Amniotic epithelial cell (primary cell): ENCODE measurements around the gene C12orf75.
A peak's percentile ranks its signal among the peaks of the same experiment; 100 is the strongest.
"Not testable (repeated sequence)": the region's sequence is repeated elsewhere in the genome, so short reads cannot be mapped to it uniquely, and the experiment has no call there.

Experiments
- DNase-seq: peaks from one replicate; pipeline ENCODE4 v3.0.0-alpha.2; 2010; ENCODE audit warnings: low read depth

Gene C12orf75

DNA sequence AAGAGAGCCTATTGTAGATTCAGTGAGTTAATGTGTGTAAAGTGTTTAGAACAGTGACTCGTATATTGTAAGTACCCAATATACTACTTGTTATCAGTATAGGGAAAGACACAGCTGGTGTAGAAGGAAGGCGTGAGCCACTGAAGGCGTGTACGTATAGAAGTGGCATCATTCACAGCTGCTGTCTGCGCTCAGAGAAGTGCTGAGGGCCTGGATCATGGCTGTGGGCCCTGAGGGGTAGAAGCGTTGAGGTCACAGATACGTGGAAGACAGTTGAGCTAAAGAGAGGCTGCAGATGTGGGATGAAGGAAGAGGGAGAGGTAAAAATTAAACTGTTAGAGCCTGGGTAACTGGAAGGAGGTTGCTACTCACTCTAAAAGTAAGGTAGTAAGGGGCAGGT is 5.9 kb downstream of the C12orf75 start:
- no peak for DNase-seq

GRCh38 chr12:105337391-105337790 is 6.9 kb downstream of the C12orf75 start:
- DNase-seq: no peak

DNA sequence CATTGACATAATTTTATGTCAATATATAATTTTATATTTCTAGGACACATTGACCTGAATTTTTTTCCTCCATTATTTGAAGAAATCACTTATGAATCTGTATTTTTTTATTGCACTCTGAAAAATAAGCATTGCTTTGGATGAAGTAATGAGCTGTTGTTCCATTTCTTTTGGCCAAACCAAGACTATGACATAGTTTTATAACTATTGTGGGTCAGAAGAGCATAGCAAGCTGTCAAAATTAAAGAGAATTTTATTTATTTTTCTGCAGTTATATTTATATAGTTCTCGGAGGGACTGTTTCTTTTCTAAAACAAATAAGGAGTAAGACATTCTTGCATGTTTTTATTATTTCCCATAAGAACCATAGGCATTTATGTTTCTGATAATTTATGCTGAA is 8.5 kb downstream of the C12orf75 start:
- DNase-seq: no peak

GRCh38 chr12:105341010-105341409 is 10.5 kb downstream of the C12orf75 start:
- peak; percentile 63 for DNase-seq

DNA sequence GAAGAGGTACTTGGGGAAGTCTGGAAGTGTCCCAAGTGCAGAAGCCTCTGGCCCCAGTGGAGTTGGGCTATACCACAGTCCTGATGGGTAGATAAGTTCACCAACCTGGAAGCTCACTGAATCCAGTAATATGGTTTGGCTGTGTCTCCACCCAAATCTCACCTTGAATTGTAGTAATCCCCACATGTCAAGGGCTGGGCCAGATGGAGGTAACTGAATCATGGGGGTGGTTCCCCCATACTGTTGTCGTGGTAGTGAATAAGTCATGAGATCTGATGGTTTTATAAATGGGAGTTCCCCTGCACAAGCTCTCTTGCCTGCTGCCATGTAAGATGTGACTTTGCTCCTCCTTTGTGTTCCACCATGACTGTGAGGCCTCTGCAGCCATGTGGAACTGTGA is 11.1 kb downstream of the C12orf75 start:
- not testable (repeated sequence) for DNase-seq

DNA sequence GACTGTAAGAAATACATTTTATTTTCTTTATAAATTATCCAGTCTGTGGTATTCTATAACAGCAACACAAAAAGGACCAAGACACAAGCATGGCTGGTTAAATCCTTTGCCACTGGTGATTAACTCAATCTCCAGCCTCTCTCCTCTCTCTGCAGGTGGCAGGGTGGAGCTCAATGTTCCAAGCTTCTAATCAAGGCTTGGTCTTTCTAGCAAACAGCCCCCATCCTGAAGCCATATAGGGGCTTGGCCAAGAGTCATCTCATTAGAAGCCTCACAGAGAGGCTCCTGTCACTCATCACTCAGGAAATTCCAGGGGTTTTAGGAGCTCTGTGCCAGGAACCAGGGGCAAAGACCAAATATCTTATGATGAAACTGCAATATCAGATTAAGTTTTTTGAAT is 12.0 kb downstream of the C12orf75 start:
- DNase-seq: no peak

- no peak for DNase-seq
These were observed 13.3 kb downstream of the C12orf75 start for GRCh38 chr12:105343836-105344235.

GRCh38 chr12:105347499-105347898 is 17.0 kb downstream of the C12orf75 start:
- DNase-seq: no peak

DNA sequence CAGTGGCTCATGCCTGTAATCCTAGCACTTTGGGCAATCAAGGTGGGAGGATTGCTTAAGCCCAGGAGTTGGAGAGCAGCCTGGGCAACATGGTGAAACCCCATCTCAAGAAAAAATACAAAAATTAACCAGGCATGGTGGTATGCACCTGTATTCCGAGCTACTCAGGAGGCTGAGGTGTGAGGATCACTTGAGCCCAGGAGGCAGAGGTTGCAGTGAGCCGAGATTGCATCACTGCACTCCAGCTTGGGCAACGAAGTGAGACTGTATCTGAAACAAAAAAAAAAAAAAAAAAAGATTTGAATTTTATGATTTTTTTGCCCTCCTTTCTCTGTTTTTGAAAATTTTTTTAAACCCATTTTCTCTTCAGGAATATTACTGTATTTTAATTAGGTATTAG is 17.7 kb downstream of the C12orf75 start:
- no peak for DNase-seq

DNA sequence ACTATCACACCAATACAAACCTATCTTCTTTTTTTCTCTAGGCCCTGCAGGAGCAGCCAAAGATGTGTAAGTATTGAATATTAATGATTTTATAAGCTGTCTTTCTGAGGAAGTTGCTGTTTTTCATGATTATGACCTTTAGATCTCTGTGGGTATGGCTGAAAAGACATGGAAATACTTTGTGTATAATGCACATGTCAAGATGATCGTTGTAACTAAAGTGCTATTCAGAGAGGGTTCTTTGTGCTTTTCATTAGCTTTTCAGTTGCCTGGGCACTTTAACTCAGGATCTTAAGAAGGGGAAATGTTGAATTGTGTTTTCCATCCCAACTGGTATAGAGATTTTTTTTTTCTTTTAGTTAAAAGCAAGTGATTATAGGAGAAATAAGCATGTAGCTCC is 18.1 kb downstream of the C12orf75 start:
- no peak for DNase-seq

DNA sequence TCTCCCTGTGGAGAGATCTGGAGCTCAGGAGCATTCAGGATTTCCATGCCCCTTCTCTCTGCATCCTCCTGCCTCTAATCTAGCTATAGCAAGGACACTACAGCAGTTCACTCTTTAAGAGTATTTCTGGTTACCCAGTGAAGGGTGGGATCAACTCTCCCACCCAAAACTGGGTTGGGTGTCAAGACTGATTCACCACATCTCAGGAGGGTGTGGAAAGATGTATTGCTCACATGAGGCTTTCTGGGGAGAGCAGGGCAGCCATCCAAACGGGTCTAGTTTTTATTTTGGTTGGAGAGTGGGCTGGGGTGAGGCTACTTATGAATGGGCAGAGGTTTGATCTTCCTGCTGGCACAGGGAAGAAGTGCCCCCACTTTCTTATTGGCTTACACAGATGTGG is 18.6 kb downstream of the C12orf75 start:
- no peak for DNase-seq

GRCh38 chr12:105351523-105351922 is 21.0 kb downstream of the C12orf75 start:
- no peak for DNase-seq

GRCh38 chr12:105352052-105352451 is 21.6 kb downstream of the C12orf75 start:
- no peak for DNase-seq

DNA sequence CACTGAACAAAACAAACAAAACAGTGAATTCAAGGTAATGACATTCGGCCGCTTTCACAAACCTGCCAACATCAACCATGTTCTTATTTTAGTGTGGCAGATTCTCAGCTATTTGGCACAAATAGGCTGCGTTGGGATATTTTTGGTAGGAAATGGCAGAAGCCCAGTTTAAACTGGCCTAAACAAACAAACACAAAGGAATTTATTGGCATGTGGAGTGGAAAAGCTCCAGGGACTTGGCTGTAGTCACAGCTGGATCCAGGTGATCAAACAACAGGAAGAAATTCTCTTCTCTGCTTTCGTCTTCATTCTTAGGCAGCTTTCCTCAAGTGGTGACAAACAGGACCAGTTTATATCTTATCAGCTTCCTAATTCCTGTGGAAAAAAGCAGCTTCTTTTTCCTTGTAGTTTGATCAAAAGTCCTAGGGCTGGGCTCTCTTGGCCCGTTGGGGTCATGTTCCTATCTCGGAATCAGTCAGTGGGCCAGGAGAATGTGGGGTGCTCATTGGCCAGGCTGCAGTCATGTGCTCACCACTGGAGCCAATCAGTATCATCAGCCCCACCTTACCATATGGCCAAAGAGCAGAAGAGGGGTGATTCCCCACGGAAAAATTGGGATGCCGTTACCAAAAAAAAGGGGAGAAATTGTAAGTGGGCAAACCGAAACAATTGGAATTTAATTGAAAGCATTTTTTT is 22.6 kb downstream of the C12orf75 start:
- no peak for DNase-seq

- DNase-seq: peak; percentile 69
These were observed 25.3 kb downstream of the C12orf75 start for GRCh38 chr12:105355752-105356151.

DNA sequence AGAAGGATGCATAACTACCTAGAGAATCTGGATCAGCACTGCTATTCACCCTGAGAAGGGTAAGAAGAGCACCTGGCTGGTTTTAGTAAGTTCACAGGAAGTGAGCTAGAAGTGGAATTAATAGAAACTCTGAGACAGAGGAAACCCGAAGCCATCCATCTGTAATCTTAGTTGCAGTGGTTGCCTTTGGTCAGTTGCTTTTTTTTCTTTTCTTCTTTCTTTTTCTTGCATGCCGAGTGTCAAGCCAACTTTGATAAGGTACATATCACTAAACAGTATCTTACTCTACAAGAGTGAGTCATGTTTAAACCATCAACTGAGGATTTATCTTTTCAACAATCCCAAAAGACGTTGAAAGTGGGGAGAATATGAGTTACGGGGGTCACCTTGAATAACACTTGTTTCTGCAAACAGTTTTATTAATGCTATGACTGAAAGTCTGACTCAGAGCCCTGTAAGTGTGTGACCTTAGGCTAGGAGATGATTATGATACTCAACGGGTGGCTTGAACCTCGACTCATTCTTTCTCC is 26.7 kb downstream of the C12orf75 start:
- peak; percentile 79 for DNase-seq

DNA sequence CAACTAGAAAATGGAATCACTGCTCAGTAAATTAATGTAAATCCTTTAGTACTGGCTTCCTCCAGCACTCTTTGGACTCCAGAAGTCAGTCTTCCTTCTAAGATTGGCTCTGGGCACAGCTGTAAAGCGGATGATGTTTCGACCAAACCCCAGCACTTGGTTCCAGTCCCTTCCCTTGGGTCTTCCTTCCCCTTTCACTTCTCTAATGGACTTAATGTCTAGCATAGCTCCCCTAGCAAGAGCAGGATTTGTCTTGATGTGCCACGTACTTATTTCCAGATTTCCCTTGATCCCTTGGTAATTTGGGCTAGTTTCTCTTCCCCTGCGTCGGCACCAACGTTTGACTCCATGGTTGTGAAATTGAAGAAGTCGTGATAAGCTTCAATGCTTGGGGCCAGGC is 28.3 kb downstream of the C12orf75 start:
- no peak for DNase-seq

DNA sequence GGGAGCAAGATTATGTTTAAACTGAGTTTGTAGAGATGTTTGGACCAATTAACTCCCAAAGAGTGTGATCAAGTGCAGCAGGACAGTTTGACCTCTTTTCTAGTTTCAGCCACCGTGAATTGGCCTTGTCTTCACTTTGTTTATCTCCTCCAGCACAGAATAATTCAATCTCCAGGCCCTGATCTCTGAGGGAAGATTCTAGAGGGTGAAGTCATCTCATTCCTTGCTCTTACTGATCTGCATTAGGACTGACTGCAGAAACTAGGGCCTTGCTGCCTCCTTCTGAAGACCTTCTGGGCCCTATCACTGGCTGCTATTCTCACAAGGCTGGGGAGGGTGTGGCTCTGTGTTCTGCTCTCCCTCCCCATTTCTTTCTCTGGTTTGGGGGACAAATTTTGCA is 29.4 kb downstream of the C12orf75 start:
- DNase-seq: peak; percentile 36

GRCh38 chr12:105363890-105364289 is 33.4 kb downstream of the C12orf75 start:
- DNase-seq: no peak

GRCh38 chr12:105365231-105365630 is 34.7 kb downstream of the C12orf75 start:
- no peak for DNase-seq

GRCh38 chr12:105368047-105368646 is 37.7 kb downstream of the C12orf75 start:
- no peak for DNase-seq

- peak; percentile 73 for DNase-seq
These were observed 38.5 kb downstream of the C12orf75 start for GRCh38 chr12:105369014-105369413.

DNA sequence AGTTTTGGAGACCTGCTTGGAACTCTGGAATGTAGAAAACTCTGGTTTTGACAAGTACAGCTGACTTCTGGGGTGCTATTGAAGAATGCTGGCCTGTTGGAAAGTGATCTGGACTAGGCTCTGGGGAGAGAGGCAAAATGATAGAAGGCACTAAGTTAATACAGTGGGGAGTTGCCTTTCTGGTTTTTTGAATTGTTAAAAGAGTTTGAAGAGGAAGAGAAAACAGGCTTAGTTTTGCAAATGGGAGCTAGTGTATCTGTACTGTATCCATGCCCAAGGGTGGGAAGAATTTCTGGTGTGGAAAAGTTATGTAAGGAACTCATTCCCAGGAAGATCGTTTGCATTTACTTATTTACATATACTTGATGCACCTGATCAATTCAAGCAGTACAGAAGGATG is 43.8 kb downstream of the C12orf75 start:
- DNase-seq: no peak

DNA sequence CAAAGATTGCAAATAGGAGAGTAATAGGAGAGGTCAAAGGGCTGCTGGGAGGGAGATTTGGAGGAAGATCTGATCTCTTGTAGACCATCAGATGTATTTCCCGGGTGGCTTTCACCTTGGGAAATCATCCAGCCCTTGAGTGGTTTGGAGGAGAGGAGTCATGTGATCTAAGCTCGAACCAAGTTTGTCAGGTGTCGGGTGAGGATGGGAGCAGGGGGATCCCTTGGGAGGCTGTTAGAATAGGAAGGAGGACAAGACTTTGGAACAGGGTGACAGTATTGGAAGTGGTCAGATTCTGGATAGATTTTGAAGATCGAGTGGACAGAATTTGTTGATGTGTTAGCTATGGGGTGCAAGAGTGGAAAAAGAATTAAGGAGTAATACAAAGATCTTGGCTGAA is 46.6 kb downstream of the C12orf75 start:
- no peak for DNase-seq
